Suprapubic skin (tissue), 4 donors: ENCODE measurements around the gene CYP2C18.
"Not testable (repeated sequence)": the region's sequence is repeated elsewhere in the genome, so short reads cannot be mapped to it uniquely, and the experiment has no call there.

Experiments
- EP300 ChIP-seq: sonication (generic); formaldehyde crosslinking; IDR thresholded peaks from one replicate; pipeline ENCODE4 v1.6.1; 2017; ENCODE audit warnings: antibody characterized with exemption
- POLR2A ChIP-seq, 2 donors: fragments of 450-650 bp; IDR thresholded peaks; one replicate each; pipeline ENCODE4 v1.6.1; 2017; ENCODE audit warnings: antibody characterized with exemption in 2 of 2, mild to moderate bottlenecking in 2 of 2, moderate library complexity in 2 of 2
- POLR2AphosphoS5 ChIP-seq, 3 donors: sonication (generic); formaldehyde crosslinking; IDR thresholded peaks; one replicate each; pipeline ENCODE4 v1.6.1; 2017; ENCODE audit warnings: antibody characterized with exemption in 3 of 3
- TF ChIP-seq, protein P1 (sequence below), 2 donors: fragments of 200-600 bp in 1 of 2; fragments of 450-650 bp in 1 of 2; sonication (generic) in 1 of 2; IDR thresholded peaks; one replicate each; pipeline ENCODE4 v1.5.1; 2016 to 2019; ENCODE audit warnings: antibody characterized with exemption in 2 of 2, mild to moderate bottlenecking in 1 of 2, moderate library complexity in 1 of 2

DNA sequence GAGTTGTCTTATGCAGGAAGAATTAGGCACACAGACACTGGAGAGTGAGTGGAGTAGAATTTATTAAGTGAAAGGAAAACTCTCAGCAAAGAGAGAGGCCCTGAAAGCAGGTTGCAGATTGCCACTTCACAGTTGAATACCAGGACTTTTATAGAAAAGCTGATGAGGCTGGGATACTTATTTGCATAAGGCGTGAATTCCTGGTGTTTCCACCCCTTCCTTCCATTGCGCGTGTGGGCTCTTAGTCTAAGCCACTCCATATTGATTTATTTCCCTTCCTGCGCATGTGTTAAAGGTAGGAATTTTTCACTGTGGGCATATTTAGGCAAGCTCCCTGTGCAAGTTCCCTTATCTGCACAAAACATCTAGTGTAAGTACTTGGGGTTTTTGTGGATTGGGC, 893 bp upstream of the CYP2C18 start:
- TF ChIP-seq, protein P1, sequence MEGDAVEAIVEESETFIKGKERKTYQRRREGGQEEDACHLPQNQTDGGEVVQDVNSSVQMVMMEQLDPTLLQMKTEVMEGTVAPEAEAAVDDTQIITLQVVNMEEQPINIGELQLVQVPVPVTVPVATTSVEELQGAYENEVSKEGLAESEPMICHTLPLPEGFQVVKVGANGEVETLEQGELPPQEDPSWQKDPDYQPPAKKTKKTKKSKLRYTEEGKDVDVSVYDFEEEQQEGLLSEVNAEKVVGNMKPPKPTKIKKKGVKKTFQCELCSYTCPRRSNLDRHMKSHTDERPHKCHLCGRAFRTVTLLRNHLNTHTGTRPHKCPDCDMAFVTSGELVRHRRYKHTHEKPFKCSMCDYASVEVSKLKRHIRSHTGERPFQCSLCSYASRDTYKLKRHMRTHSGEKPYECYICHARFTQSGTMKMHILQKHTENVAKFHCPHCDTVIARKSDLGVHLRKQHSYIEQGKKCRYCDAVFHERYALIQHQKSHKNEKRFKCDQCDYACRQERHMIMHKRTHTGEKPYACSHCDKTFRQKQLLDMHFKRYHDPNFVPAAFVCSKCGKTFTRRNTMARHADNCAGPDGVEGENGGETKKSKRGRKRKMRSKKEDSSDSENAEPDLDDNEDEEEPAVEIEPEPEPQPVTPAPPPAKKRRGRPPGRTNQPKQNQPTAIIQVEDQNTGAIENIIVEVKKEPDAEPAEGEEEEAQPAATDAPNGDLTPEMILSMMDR (IDR thresholded peaks at IDR 0.05), result not testable (repeated sequence)
- not testable (repeated sequence) for TF ChIP-seq EP300; POLR2AphosphoS5 (IDR thresholded peaks at IDR 0.05); POLR2A (IDR thresholded peaks at IDR 0.05)
